Endothelial cell of umbilical vein (primary cell): ENCODE measurements around the gene SPACA4. TPM values are rescaled to one million over a fixed set of nuclear protein-coding genes. Genes with fewer than 3 reads are reported as not detected.

Experiments
- BruUV-seq: library from RNA; stranded (reverse); fragments of 400-500 nt; replicated peaks from 2 replicates; lab custom pipeline; 2021; lab: Mats Ljungman, UMichigan
- CTCF ChIA-PET: fragments of 300-600, 350-600 bp; sonication (Branson Sonifier 250); formaldehyde crosslinking; loops from one replicate; lab custom pipeline; 2021; ENCODE audit warnings: antibody characterized with exemption, inconsistent platforms; lab: Charles Lee
- POLR2A ChIA-PET: fragments of 300-600, 350-600 bp; sonication (Branson Sonifier 250); formaldehyde crosslinking; loops from one replicate; lab custom pipeline; 2021; ENCODE audit warnings: antibody characterized with exemption, inconsistent platforms; lab: Charles Lee
- DNase-seq: peaks from one replicate; pipeline ENCODE4 v3.0.0-alpha.2; 2011; ENCODE audit warnings: low read depth, low spot score
- FAIRE-seq: peaks from 2 replicates; lab custom pipeline; 2011; peaks lifted over from hg19 to GRCh38; lab: Jason Lieb, UNC
- H2AFZ ChIP-seq: 2 replicates; pipeline ENCODE4 v1.6.0; 2012; ENCODE audit warnings: low read depth, low read length, control low read depth, inconsistent platforms
- H3K27ac ChIP-seq: 2 replicates; pipeline ENCODE4 v1.5.1; 2011; ENCODE audit warnings: low read depth, mild to moderate bottlenecking, control low read depth, low read length, moderate library complexity; ENCODE audit not compliant: insufficient read depth
- H3K27me3 ChIP-seq, 2 experiments: 2 replicates each; pipeline versions ENCODE4 v1.6.0 to v1.6.1; 2011; ENCODE audit warnings: low read length in 2 of 2, mixed read lengths in 1 of 2; ENCODE audit not compliant: control insufficient read depth in 2 of 2, insufficient read depth in 2 of 2
- H3K36me3 ChIP-seq, 2 experiments: 2 replicates in 1 of 2; 3 replicates in 1 of 2; pipeline ENCODE4 v1.5.1; 2011; ENCODE audit warnings: low read length in 2 of 2, mild to moderate bottlenecking in 1 of 2, moderate library complexity in 1 of 2; ENCODE audit not compliant: control insufficient read depth in 2 of 2, insufficient read depth in 2 of 2; ENCODE audit errors: extremely low read depth in 1 of 2
- H3K4me1 ChIP-seq: 3 replicates; pipeline ENCODE4 v1.5.1; 2011; ENCODE audit warnings: mild to moderate bottlenecking, low read length; ENCODE audit not compliant: control insufficient read depth, insufficient read depth; ENCODE audit errors: extremely low read depth
- H3K4me2 ChIP-seq: 2 replicates; pipeline ENCODE4 v1.6.1; 2011; ENCODE audit warnings: low read length, control low read depth, mixed read lengths; ENCODE audit not compliant: insufficient read depth
- H3K4me3 ChIP-seq, 3 experiments: fragments of 200-600 bp in 1 of 3; sonication (generic), shearing (Covaris generic) in 1 of 3; replicated peaks in 1 of 3; 2 replicates each; pipeline ENCODE4 v1.5.1; 2011 to 2016; ENCODE audit warnings: control low read depth in 3 of 3, low read length in 3 of 3, mild to moderate bottlenecking in 2 of 3, inconsistent platforms in 1 of 3, low read depth in 1 of 3, moderate library complexity in 1 of 3; ENCODE audit not compliant: insufficient read depth in 1 of 3
- H3K79me2 ChIP-seq: 2 replicates; pipeline ENCODE4 v1.6.0; 2012; ENCODE audit warnings: low read length, inconsistent platforms; ENCODE audit not compliant: control insufficient read depth, insufficient read depth
- H3K9ac ChIP-seq: replicated peaks from 2 replicates; pipeline ENCODE3; 2011; ENCODE audit warnings: low read length, control low read depth; ENCODE audit not compliant: insufficient read depth; ENCODE audit errors: extremely low read depth
- H3K9me1 ChIP-seq: replicated peaks from 3 replicates; pipeline ENCODE4 v1.6.0; 2011; ENCODE audit warnings: mild to moderate bottlenecking, low read length; ENCODE audit not compliant: control insufficient read depth, insufficient read depth; ENCODE audit errors: extremely low read depth
- H3K9me3 ChIP-seq: replicated peaks from 2 replicates; pipeline ENCODE4 v1.5.1; 2012; ENCODE audit warnings: low read length, inconsistent platforms; ENCODE audit not compliant: control insufficient read depth, insufficient read depth
- H4K20me1 ChIP-seq: replicated peaks from 2 replicates; pipeline ENCODE3; 2011; ENCODE audit warnings: mild to moderate bottlenecking, low read length; ENCODE audit not compliant: control insufficient read depth, insufficient read depth; ENCODE audit errors: extremely low read depth
- CTCF ChIP-seq, 2 donors: IDR thresholded peaks; 1 replicate in 1 of 2; 2 replicates in 1 of 2; pipeline ENCODE4 v1.5.1; 2011; ENCODE audit warnings: low read length in 2 of 2, mild to moderate bottlenecking in 2 of 2, moderate library complexity in 2 of 2, control low read depth in 1 of 2, inconsistent platforms in 1 of 2, low read depth in 1 of 2; ENCODE audit not compliant: insufficient read depth in 1 of 2; ENCODE audit errors: extremely low read depth in 1 of 2
- EZH2 ChIP-seq: IDR thresholded peaks from 2 replicates; pipeline ENCODE4 v1.6.1; 2012; ENCODE audit warnings: borderline replicate concordance, low read depth, mild to moderate bottlenecking, moderate library complexity, low read length, inconsistent platforms; ENCODE audit not compliant: severe bottlenecking
- FOS ChIP-seq: IDR thresholded peaks from 2 replicates; pipeline ENCODE4 v1.6.1; 2011; ENCODE audit warnings: mild to moderate bottlenecking, low read length, moderate library complexity, borderline replicate concordance; ENCODE audit not compliant: insufficient read depth
- GATA2 ChIP-seq: IDR thresholded peaks from 2 replicates; pipeline ENCODE4 v1.7.0; 2011; ENCODE audit warnings: low read depth, mild to moderate bottlenecking, moderate library complexity, mixed read lengths, low read length; ENCODE audit not compliant: insufficient read length, insufficient read depth
- JUN ChIP-seq: IDR thresholded peaks from 2 replicates; pipeline ENCODE4 v1.6.1; 2011; ENCODE audit warnings: borderline replicate concordance, low read depth; ENCODE audit not compliant: insufficient read length, insufficient read depth
- MAX ChIP-seq: IDR thresholded peaks from 2 replicates; pipeline ENCODE4 v1.6.1; 2011; ENCODE audit not compliant: insufficient read depth, insufficient read length
- MYC ChIP-seq: IDR thresholded peaks from one replicate; pipeline ENCODE4 v1.6.1; 2011; ENCODE audit warnings: mild to moderate bottlenecking, low read depth, low read length
- POLR2A ChIP-seq: IDR thresholded peaks from 2 replicates; pipeline ENCODE4 v1.6.1; 2012; ENCODE audit warnings: low read depth, mild to moderate bottlenecking, control low read depth, low read length
- POLR2AphosphoS5 ChIP-seq: IDR thresholded peaks from 2 replicates; pipeline ENCODE4 v1.6.1; 2012; ENCODE audit warnings: low read depth, mild to moderate bottlenecking, control low read depth, low read length, moderate library complexity; ENCODE audit not compliant: insufficient read depth
- dilution Hi-C: fragments of 300-500 bp; cut with MboI; formaldehyde crosslinking; loops from one replicate; pipeline ENCODE4 v1.15.0; 2019; ENCODE audit warnings: low sequenced_read_pairs; ENCODE audit not compliant: extremely low pct_ligation_motif_present
- intact Hi-C: fragments of 100-400 bp; cut with micrococcal nuclease; formaldehyde crosslinking; loops from one replicate; pipeline ENCODE4 v1.10.0; 2022
- polyA plus RNA-seq, 4 experiments: library from polyadenylated mRNA; depleted of rRNA in 3 of 4; stranded (reverse) in 3 of 4; unstranded in 1 of 4; fragments of >200 nt; gene quantifications; 2 replicates each; pipeline versions ENCODE4 v1.2.1 to v1.2.3, GENCODE V29; 2011 to 2012; ENCODE audit warnings: missing spikeins in 1 of 4
- total RNA-seq: library from RNA; stranded (reverse); gene quantifications from 2 replicates; pipeline ENCODE4 v1.2.3, GENCODE V29; 2021

Gene SPACA4
- total and polyA plus RNA-seq, 2 donors (not counting 3 experiments of a cell fraction or from before 2014, with no cell fraction given): not detected

DNA sequence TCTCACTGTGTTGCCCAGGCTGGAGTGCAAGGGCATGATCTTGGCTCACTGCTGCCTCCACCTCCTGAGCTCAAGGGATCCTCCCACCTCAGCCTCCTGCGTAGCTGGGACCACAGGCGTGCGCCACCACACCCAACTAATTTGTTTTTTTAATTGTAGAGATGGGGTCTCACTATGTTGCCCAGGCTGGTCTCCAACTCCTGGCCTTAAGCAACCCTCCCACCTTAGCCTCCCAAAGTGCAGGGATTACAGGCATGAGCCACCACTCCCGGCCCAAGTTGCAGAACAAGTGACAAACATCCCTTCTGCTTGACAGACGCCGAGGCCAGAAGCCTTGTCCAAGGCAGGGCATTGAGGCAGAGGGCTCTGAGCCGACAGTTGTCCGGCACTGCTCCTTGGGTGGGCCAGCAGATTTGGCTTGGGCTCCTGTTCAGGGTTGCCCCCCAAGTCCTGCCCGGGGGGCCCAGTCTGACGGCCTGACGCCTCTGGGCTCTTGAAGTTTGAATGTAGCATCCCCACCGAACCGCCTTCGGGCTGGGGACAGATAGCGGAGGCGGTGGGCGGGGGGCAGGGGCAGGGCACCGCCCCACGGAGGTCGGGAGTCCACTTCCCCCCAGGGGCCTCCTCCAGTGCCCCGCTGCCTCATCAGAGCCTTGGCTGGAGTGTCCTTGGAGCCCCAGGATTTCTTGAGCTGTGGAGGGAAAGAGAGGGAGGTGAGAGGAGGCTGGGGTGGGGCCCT, 5.7 kb upstream of the SPACA4 start:
- no TSS peak for BruUV-seq
- intact Hi-C loops (no loop called here), dilution Hi-C loops (no loop called here)
- ChIA-PET CTCF (interaction anchor here (0.7 to 0.8 kb wide), 2 partner anchors 12 to 156 kb away, joined by 3 read pairs; no protein-coding TSS in a partner anchor), POLR2A (no interaction called here)
- Histone ChIP-seq H3K27me3 (no peaks in the 10 kb centered on the region), H3K27ac (no peak overlapping the region), H3K9ac (no peak overlapping the region), H3K9me1 (no peaks in the 10 kb centered on the region), H3K4me3 (no peak overlapping the region), H3K4me1 (no peaks in the 10 kb centered on the region), H4K20me1 (no peaks in the 10 kb centered on the region), H2AFZ (no peak overlapping the region), H3K36me3 (no peaks in the 10 kb centered on the region), H3K79me2 (no peaks in the 10 kb centered on the region), H3K9me3 (no peaks in the 10 kb centered on the region), H3K4me2 (no peak overlapping the region)
- DNase-seq (no peak), FAIRE-seq (no peak)
- TF ChIP-seq CTCF (IDR thresholded peaks at IDR 0.05; ENCODE audit: extremely low read depth in 1 of 2, insufficient read depth in 1 of 2, low read depth in 1 of 2, low read length in 2 of 2) (no peak), FOS (no peak), POLR2AphosphoS5 (no peak), GATA2 (no peak), MAX (no peak), POLR2A (no peak), JUN (no peak), EZH2 (no peak), MYC (no peak)
